K562 (cell line): ENCODE measurements around the gene FAM120AOS. TPM values are rescaled to one million over a fixed set of nuclear protein-coding genes. Genes with fewer than 3 reads are reported as not detected.
A peak's percentile ranks its signal among the peaks of the same experiment; 100 is the strongest.

Experiments
- ATAC-seq: fragments of 200-7000 bp; cut with Tn5 transposase; 3 replicates; pipeline ENCODE4 v1.9.1; 2020; ENCODE audit warnings: moderate library complexity
- BruUV-seq: library from RNA; stranded (reverse); fragments of 400-500 nt; replicated peaks from 2 replicates; lab custom pipeline; 2021; lab: Mats Ljungman, UMichigan
- CTCF ChIA-PET: fragments of 300-600 bp; formaldehyde crosslinking; extraction: SDS; loops from one replicate; lab custom pipeline; 2021; ENCODE audit warnings: low intra/inter-chr PET ratio; lab: Yijun Ruan, JAX
- POLR2A ChIA-PET: fragments of 300-600, 350-650 bp; sonication (Branson Sonifier 250); formaldehyde crosslinking; extraction: SDS; loops from one replicate; lab custom pipeline; 2021; ENCODE audit warnings: antibody characterized with exemption, inconsistent platforms; lab: Yijun Ruan, JAX
- DNase-seq, 4 experiments: peaks; one replicate each; pipeline versions ENCODE4 v3.0.0 to v3.0.0-alpha.2; 2011 to 2018; ENCODE audit warnings: low spot score in 3 of 4, mixed read lengths in 3 of 4; ENCODE audit errors: extremely low read depth in 1 of 4
- FAIRE-seq: peaks from 2 replicates; lab custom pipeline; 2011; peaks lifted over from hg19 to GRCh38; lab: Jason Lieb, UNC
- H2AFZ ChIP-seq: 2 replicates; pipeline ENCODE4 v1.6.0; 2011; ENCODE audit warnings: low read depth, low read length, control low read depth, inconsistent platforms
- H3K27ac ChIP-seq: fragments of 200-600 bp; 3 replicates; pipeline ENCODE4 v1.8.0; 2011; ENCODE audit warnings: low read depth, mild to moderate bottlenecking, control low read depth, inconsistent platforms, low read length, moderate library complexity, mixed read lengths; ENCODE audit errors: extremely low read depth
- H3K27me3 ChIP-seq, 2 experiments: fragments of 300-600 bp in 1 of 2; 2 replicates in 1 of 2; 3 replicates in 1 of 2; pipeline versions ENCODE4 v1.6.0 to v1.8.0; 2011; ENCODE audit warnings: inconsistent platforms in 2 of 2, low read length in 2 of 2, mild to moderate bottlenecking in 1 of 2, mixed read lengths in 1 of 2, moderate library complexity in 1 of 2; ENCODE audit not compliant: control insufficient read depth in 2 of 2, insufficient read depth in 2 of 2
- H3K36me3 ChIP-seq: fragments of 300-600 bp; 3 replicates; pipeline ENCODE4 v1.8.0; 2011; ENCODE audit warnings: mild to moderate bottlenecking, low read length, inconsistent platforms; ENCODE audit not compliant: control insufficient read depth, insufficient read depth
- H3K4me1 ChIP-seq, 2 experiments: fragments of 200-600 bp in 1 of 2; replicated peaks in 1 of 2; 2 replicates in 1 of 2; 3 replicates in 1 of 2; pipeline versions ENCODE4 v1.5.1 to v1.8.0; 2011; ENCODE audit warnings: inconsistent platforms in 2 of 2, low read length in 2 of 2, mild to moderate bottlenecking in 1 of 2, mixed read lengths in 1 of 2, moderate library complexity in 1 of 2; ENCODE audit not compliant: control insufficient read depth in 2 of 2, insufficient read depth in 2 of 2
- H3K4me2 ChIP-seq: 2 replicates; pipeline ENCODE4 v1.6.1; 2011; ENCODE audit warnings: low read length, control low read depth, inconsistent platforms, mixed read lengths; ENCODE audit not compliant: insufficient read depth
- H3K4me3 ChIP-seq: fragments of 200-600 bp; sonication (generic), shearing (Covaris generic); 2 replicates; pipeline ENCODE4 v1.5.1; 2016; ENCODE audit warnings: control low read depth, inconsistent platforms
- H3K79me2 ChIP-seq: fragments of 200-600 bp; 3 replicates; pipeline ENCODE4 v1.8.0; 2011; ENCODE audit warnings: low read length, inconsistent platforms; ENCODE audit not compliant: control insufficient read depth, insufficient read depth
- H3K9ac ChIP-seq, 2 experiments: 2 replicates each; pipeline versions ENCODE4 v1.6.0 to v1.6.1; 2011; ENCODE audit warnings: low read depth in 2 of 2, low read length in 2 of 2, control low read depth in 1 of 2, inconsistent platforms in 1 of 2, mild to moderate bottlenecking in 1 of 2, mixed read lengths in 1 of 2; ENCODE audit not compliant: insufficient read depth in 1 of 2
- H3K9me1 ChIP-seq: one replicate; pipeline ENCODE4 v1.6.0; 2011; ENCODE audit warnings: inconsistent platforms, mild to moderate bottlenecking, low read length, moderate library complexity; ENCODE audit not compliant: control insufficient read depth, insufficient read depth
- H3K9me3 ChIP-seq: replicated peaks from 2 replicates; pipeline ENCODE4 v1.5.1; 2011; ENCODE audit warnings: low read depth, low read length, inconsistent platforms; ENCODE audit not compliant: control insufficient read depth, insufficient read depth
- H4K20me1 ChIP-seq: replicated peaks from 2 replicates; pipeline ENCODE4 v1.6.1; 2011; ENCODE audit warnings: low read length, inconsistent platforms, mixed read lengths; ENCODE audit not compliant: control insufficient read depth, insufficient read depth
- DPF2 ChIP-seq: fragments of 450-650 bp; IDR thresholded peaks from 2 replicates; pipeline ENCODE4 v1.6.1; 2016
- ETV1 ChIP-seq: fragments of 450-650 bp; conservative IDR thresholded peaks from 2 replicates; pipeline ENCODE4 v1.6.1; 2016; ENCODE audit warnings: missing genetic modification characterization, control low read depth, low read depth, missing compliant biosample characterization
- JUND ChIP-seq, 2 experiments: IDR thresholded peaks; 2 replicates in 1 of 2; 3 replicates in 1 of 2; pipeline ENCODE4 v1.6.1; 2011; ENCODE audit warnings: borderline replicate concordance in 2 of 2, low read depth in 2 of 2, low read length in 2 of 2, improper control_type of control experiment in 1 of 2, missing biosample characterization in 1 of 2, missing genetic modification characterization in 1 of 2, missing genetic modification reagents in 1 of 2
- PHF20 ChIP-seq: fragments of 450-650 bp; IDR thresholded peaks from 2 replicates; pipeline ENCODE4 v1.6.1; 2018; ENCODE audit not compliant: partially characterized antibody
- POLR2AphosphoS2 ChIP-seq: IDR thresholded peaks from 2 replicates; pipeline ENCODE4 v1.6.1; 2012; ENCODE audit warnings: low read length, improper control_type of control experiment
- STAT5B ChIP-seq: fragments of 250-450 bp; sonication (Bioruptor Pico); IDR thresholded peaks from 2 replicates; pipeline ENCODE4 v1.8.0; 2021; ENCODE audit warnings: mild to moderate bottlenecking, inconsistent platforms
- TEAD1 ChIP-seq, 2 experiments: fragments of 450-650 bp in 1 of 2; sonication (generic) in 1 of 2; formaldehyde crosslinking; IDR thresholded peaks; 2 replicates each; pipeline versions ENCODE4 v1.4.0 to v1.8.0; 2020 to 2022; ENCODE audit warnings: mild to moderate bottlenecking in 2 of 2, missing genetic modification reagents in 1 of 2
- TRIM24 ChIP-seq, 2 experiments: fragments of 450-650 bp; IDR thresholded peaks; 2 replicates each; pipeline ENCODE4 v1.6.1; 2016
- ZBTB17 ChIP-seq: fragments of 450-650 bp; formaldehyde crosslinking; IDR thresholded peaks from 2 replicates; pipeline ENCODE4 v1.4.0; 2020; ENCODE audit warnings: mild to moderate bottlenecking
- ZNF140 ChIP-seq: fragments of 250-450 bp; sonication (Bioruptor Pico); IDR thresholded peaks from 2 replicates; pipeline ENCODE4 v1.8.0; 2021; ENCODE audit warnings: moderate library complexity, mild to moderate bottlenecking, inconsistent platforms
- ZNF212 ChIP-seq: fragments of 450-650 bp; formaldehyde crosslinking; IDR thresholded peaks from 2 replicates; pipeline ENCODE4 v1.4.0; 2020; ENCODE audit warnings: mild to moderate bottlenecking
- ZNF507 ChIP-seq: conservative IDR thresholded peaks from 2 replicates; pipeline ENCODE4 v1.6.1; 2017; ENCODE audit warnings: missing genetic modification characterization, missing compliant biosample characterization
- WGBS: fragments of 100-300 bp; shearing (Covaris generic); methylation state at CpG from one replicate; pipeline ENCODE4 v1.1.6; 2016; ENCODE audit warnings: low coverage, mixed read lengths; ENCODE audit not compliant: insufficient coverage; ENCODE audit errors: missing lambda C conversion rate; 5-methylcytosine and 5-hydroxymethylcytosine counted together
- in situ Hi-C: fragments of 300-500 bp; cut with MboI; formaldehyde crosslinking; loops from 4 replicates; pipeline ENCODE4 v1.15.0; 2018; ENCODE audit warnings: inconsistent platforms, mixed read lengths
- intact Hi-C: fragments of 100-400 bp; cut with micrococcal nuclease; formaldehyde crosslinking; loops from 2 replicates; pipeline ENCODE4 v1.14.2; 2022
- polyA plus RNA-seq, 8 experiments: library from polyadenylated mRNA; depleted of rRNA in 4 of 8; stranded (reverse) in 5 of 8; unstranded in 3 of 8; fragments of >200 nt; fragmentation: Nextera tagmentation in 2 of 8; fragmentation: Illumina TruSeq in 1 of 8; extraction: Ambion mirVana in 2 of 8; extraction: Trizol in 1 of 8; gene quantifications; 2 replicates each; pipeline versions ENCODE4 v1.2.1 to v1.2.3, GENCODE V29; 2011 to 2014; ENCODE audit warnings: inconsistent platforms in 1 of 8, missing spikeins in 1 of 8
- total RNA-seq, 7 experiments: library from RNA; depleted of rRNA in 6 of 7; stranded (reverse); fragments of >200 nt in 6 of 7; fragmentation: Illumina TruSeq in 2 of 7; extraction: Trizol in 2 of 7; gene quantifications; 2 replicates each; pipeline versions ENCODE4 v1.2.1 to v1.2.3, GENCODE V29; 2011 to 2021; ENCODE audit warnings: low replicate concordance in 1 of 7
- TF ChIP-seq, protein P1 (sequence below): fragments of 450-650 bp; IDR thresholded peaks from 2 replicates; pipeline ENCODE4 v1.6.1; 2014; ENCODE audit warnings: low read depth, mild to moderate bottlenecking, moderate library complexity, borderline replicate concordance
- TF ChIP-seq, protein P2 (sequence below): IDR thresholded peaks from 2 replicates; pipeline ENCODE4 v1.6.1; 2016; ENCODE audit warnings: missing genetic modification characterization, missing compliant biosample characterization
- TF ChIP-seq, protein P3 (sequence below): IDR thresholded peaks from 2 replicates; pipeline ENCODE4 v1.6.1; 2012; ENCODE audit warnings: low read depth, low read length, improper control_type of control experiment, borderline replicate concordance
- TF ChIP-seq, protein P4 (sequence below): fragments of 200-800 bp; sonication (Bioruptor generic); IDR thresholded peaks from 2 replicates; pipeline ENCODE4 v1.6.1; 2017; ENCODE audit warnings: missing genetic modification characterization, missing compliant biosample characterization

The FAM120AOS gene
- total and polyA plus RNA-seq, 9 of the 15 experiments (the other 6 are each of a cell fraction or from before 2014, with no cell fraction given) = 18.8 to 53.4 (median 41.4) TPM

DNA sequence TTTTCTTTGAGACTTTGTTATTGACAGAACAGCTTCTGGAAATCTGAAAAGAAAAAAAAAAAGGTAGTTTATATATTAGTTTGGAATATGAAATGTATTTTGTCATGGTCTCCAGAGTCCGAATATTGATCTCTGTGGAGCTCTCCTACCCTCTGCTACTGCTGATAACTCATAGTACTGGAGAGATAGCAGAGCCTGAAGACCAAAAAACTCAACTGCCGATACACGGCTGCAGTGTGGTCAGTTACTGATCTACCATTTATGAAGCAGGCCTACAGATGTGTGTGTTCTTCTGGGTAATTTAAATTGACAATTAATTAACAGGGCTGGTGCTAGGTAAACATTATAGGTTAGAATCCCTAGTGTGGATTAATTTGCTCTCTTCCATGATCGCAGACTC, 5.7 kb downstream of the FAM120AOS start (continued):
- TF ChIP-seq ZBTB17 (peak; percentile 92), DPF2 (no peak), STAT5B (CRISPR knock-in tag) (no peak), POLR2AphosphoS2 (no peak), ZNF507 (tag) (no peak)

DNA sequence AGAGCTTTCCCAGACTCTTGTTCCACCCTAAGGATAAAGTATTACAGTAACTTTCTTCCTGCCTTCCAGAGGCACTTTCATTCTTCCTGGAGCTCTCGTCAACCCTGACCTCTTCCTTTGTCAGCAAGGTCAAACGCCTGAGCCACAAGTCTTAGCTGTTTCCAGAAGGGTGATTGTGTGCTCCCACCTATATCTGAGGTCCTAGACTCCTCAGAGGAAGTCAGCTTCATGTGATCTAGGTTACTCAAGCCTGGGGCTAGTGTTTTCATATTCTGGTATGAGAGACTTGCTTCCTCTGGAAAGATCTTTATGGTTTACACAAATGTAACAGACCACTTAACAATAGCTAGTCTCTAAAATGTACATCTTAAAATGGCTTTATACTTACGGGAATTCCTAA, 7.3 kb downstream of the FAM120AOS start:
- Histone ChIP-seq H3K4me2 (no peak overlapping the region), H3K4me3 (no peak overlapping the region), H3K9ac (no peak overlapping the region), H3K79me2 (peaks cover 22% of the 10 kb centered on the region), H3K9me3 (no peaks in the 10 kb centered on the region), H3K4me1 (peaks cover 4 to 6% of the 10 kb centered on the region in 2 experiments; a peak in 4 of 5 replicates), H3K27ac (no peak overlapping the region), H3K27me3 (peaks cover 3 to 4% of the 10 kb centered on the region in 2 experiments; a peak in 3 of 5 replicates), H3K36me3 (peaks cover 41% of the 10 kb centered on the region), H2AFZ (no peak overlapping the region), H3K9me1 (no peaks in the 10 kb centered on the region), H4K20me1 (0 out of 2 replicates have a peak, but pooled peaks cover 3% of the 10 kb centered on the region)
- no peak for DNase-seq
- WGBS = 78% methylated on average over 3 of the region's 3 CpGs
- BruUV-seq = no TSS peak
- ChIA-PET POLR2A (interaction anchor here (1.7 kb wide), 1 partner anchor 9 kb away, joined by 5 read pairs; no protein-coding TSS in a partner anchor), CTCF (no interaction called here)
- FAIRE-seq = no peak
- intact Hi-C loops (no loop called here), in situ Hi-C loops (no loop called here)
- no peak for ATAC-seq
- TF ChIP-seq, protein P1, sequence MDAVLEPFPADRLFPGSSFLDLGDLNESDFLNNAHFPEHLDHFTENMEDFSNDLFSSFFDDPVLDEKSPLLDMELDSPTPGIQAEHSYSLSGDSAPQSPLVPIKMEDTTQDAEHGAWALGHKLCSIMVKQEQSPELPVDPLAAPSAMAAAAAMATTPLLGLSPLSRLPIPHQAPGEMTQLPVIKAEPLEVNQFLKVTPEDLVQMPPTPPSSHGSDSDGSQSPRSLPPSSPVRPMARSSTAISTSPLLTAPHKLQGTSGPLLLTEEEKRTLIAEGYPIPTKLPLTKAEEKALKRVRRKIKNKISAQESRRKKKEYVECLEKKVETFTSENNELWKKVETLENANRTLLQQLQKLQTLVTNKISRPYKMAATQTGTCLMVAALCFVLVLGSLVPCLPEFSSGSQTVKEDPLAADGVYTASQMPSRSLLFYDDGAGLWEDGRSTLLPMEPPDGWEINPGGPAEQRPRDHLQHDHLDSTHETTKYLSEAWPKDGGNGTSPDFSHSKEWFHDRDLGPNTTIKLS = no peak
- TF ChIP-seq, protein P2, sequence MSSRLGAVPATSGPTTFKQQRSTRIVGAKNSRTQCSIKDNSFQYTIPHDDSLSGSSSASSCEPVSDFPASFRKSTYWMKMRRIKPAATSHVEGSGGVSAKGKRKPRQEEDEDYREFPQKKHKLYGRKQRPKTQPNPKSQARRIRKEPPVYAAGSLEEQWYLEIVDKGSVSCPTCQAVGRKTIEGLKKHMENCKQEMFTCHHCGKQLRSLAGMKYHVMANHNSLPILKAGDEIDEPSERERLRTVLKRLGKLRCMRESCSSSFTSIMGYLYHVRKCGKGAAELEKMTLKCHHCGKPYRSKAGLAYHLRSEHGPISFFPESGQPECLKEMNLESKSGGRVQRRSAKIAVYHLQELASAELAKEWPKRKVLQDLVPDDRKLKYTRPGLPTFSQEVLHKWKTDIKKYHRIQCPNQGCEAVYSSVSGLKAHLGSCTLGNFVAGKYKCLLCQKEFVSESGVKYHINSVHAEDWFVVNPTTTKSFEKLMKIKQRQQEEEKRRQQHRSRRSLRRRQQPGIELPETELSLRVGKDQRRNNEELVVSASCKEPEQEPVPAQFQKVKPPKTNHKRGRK (tag) = no peak
- TF ChIP-seq TEAD1 (CRISPR knock-in tag; IDR thresholded peaks at IDR 0.05) (no peak), TRIM24 (IDR thresholded peaks at IDR 0.05) (no peak), PHF20 (no peak), ZNF140 (CRISPR knock-in tag) (no peak), ETV1 (tag) (no peak), JUND (IDR thresholded peaks at IDR 0.05; ENCODE audit: borderline replicate concordance, low read depth, low read length) (no peak), JUND (tag; IDR thresholded peaks at IDR 0.05; ENCODE audit: borderline replicate concordance, low read depth, low read length) (no peak), ZNF212 (CRISPR knock-in tag) (no peak)
- TF ChIP-seq, protein P3, sequence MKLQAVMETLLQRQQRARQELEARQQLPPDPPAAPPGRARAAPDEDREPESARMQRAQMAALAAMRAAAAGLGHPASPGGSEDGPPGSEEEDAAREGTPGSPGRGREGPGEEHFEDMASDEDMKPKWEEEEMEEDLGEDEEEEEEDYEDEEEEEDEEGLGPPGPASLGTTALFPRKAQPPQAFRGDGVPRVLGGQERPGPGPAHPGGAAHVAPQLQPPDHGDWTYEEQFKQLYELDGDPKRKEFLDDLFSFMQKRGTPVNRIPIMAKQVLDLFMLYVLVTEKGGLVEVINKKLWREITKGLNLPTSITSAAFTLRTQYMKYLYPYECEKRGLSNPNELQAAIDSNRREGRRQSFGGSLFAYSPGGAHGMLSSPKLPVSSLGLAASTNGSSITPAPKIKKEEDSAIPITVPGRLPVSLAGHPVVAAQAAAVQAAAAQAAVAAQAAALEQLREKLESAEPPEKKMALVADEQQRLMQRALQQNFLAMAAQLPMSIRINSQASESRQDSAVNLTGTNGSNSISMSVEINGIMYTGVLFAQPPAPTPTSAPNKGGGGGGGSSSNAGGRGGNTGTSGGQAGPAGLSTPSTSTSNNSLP = no peak
- TF ChIP-seq, protein P4, sequence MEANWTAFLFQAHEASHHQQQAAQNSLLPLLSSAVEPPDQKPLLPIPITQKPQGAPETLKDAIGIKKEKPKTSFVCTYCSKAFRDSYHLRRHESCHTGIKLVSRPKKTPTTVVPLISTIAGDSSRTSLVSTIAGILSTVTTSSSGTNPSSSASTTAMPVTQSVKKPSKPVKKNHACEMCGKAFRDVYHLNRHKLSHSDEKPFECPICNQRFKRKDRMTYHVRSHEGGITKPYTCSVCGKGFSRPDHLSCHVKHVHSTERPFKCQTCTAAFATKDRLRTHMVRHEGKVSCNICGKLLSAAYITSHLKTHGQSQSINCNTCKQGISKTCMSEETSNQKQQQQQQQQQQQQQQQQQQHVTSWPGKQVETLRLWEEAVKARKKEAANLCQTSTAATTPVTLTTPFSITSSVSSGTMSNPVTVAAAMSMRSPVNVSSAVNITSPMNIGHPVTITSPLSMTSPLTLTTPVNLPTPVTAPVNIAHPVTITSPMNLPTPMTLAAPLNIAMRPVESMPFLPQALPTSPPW (CRISPR knock-in tag) = no peak
